Right cardiac atrium (tissue), 5 donors: Measurements from ENCODE around the gene CRYL1. TPM values are rescaled to one million over a fixed set of nuclear protein-coding genes. Genes with fewer than 3 reads are reported as not detected.

ENCODE experiments used
- ATAC-seq, 2 donors: fragments of 200-7000 bp; cut with Tn5 transposase; one replicate each; pipeline versions ENCODE4 v1.8.0 to v1.9.1; 2020; ENCODE audit warnings: moderate library complexity in 2 of 2, mild to moderate bottlenecking in 1 of 2
- DNase-seq, 3 donors: peaks; one replicate each; pipeline ENCODE4 v3.0.0-alpha.2; 2020
- H3K27ac ChIP-seq: one replicate; pipeline ENCODE4 v1.5.1; 2013; ENCODE audit warnings: mild to moderate bottlenecking, low read length, control low read depth, moderate library complexity
- H3K27me3 ChIP-seq: one replicate; pipeline ENCODE4 v1.6.1; 2013; ENCODE audit not compliant: control insufficient read depth, insufficient read depth
- H3K4me1 ChIP-seq: one replicate; pipeline ENCODE4 v1.6.1; 2013; ENCODE audit warnings: low read length; ENCODE audit not compliant: control insufficient read depth, insufficient read depth
- H3K4me3 ChIP-seq: one replicate; pipeline ENCODE4 v1.5.1; 2013; ENCODE audit warnings: low read length, control low read depth
- H3K9me3 ChIP-seq: one replicate; pipeline ENCODE4 v1.6.1; 2013; ENCODE audit warnings: low read length; ENCODE audit not compliant: control insufficient read depth
- WGBS: extraction: QIAGEN DNeasy Blood & Tissue Kit; methylation state at CpG from one replicate; pipeline ENCODE4 v1.1.7; 2013; 5-methylcytosine and 5-hydroxymethylcytosine counted together
- intact Hi-C, 4 donors: fragments of 100-400 bp; cut with DNase I; formaldehyde crosslinking; loops; one replicate each; pipeline versions ENCODE4 v1.11.0 to v1.14.0; 2022 to 2023
- polyA plus RNA-seq: library from polyadenylated mRNA; stranded (reverse); fragments of 200-250 nt; gene quantifications from one replicate; pipeline ENCODE4 v1.2.3, GENCODE V29; 2013
- total RNA-seq, 4 donors: library from RNA; stranded (reverse); fragmentation: NEBNext Ultra II Directional; extraction: Animal tissue kit (Norgen Biotek cat#: 25700); gene quantifications; one replicate each; pipeline ENCODE4 v1.2.1, GENCODE V29; 2021
- donor health status: healthy with polysubstance abuse.
- donor health status: DM: no; HTN: yes; CAD: no.
- donor health status: DM: no; HTN: no; CAD: no.
- donor health status: DM: no; HTN: yes; CAD: no; lungs with severe emphysema.
- donor health status: DM: yes; HTN: yes; CAD: no.

Gene CRYL1
- total and polyA plus RNA-seq, 5 donors: 29.3 to 41.8 (median 33.1) TPM

- H3K27me3 ChIP-seq: no peaks in the 10 kb centered on the region
- 72% methylated on average over 17 of the region's 17 CpGs for WGBS
- no peaks in the 10 kb centered on the region for H3K9me3 ChIP-seq
- intact Hi-C loops: no loop called here
- no peaks in the 10 kb centered on the region for H3K4me1 ChIP-seq
- no peak overlapping the region for H3K4me3 ChIP-seq
- DNase-seq: no peak
- ATAC-seq: peak in 1 of 2 donors; percentile 24
- H3K27ac ChIP-seq: no peak overlapping the region
Observed at GRCh38 chr13:20405691-20406090, 120.0 kb downstream of the CRYL1 start.

GRCh38 chr13:20404488-20405222 is 121.0 kb downstream of the CRYL1 start:
- intact Hi-C loops: no loop called here
- Histone ChIP-seq H3K4me3 (no peak overlapping the region), H3K27me3 (no peaks in the 10 kb centered on the region), H3K9me3 (no peaks in the 10 kb centered on the region), H3K27ac (no peak overlapping the region), H3K4me1 (no peaks in the 10 kb centered on the region)
- no peak for ATAC-seq
- no peak for DNase-seq
- WGBS: 89% methylated on average over 13 of the region's 13 CpGs

- ATAC-seq: no peak
- intact Hi-C loops: no loop called here
- Histone ChIP-seq H3K9me3 (no peaks in the 10 kb centered on the region), H3K27ac (no peak overlapping the region), H3K27me3 (no peaks in the 10 kb centered on the region), H3K4me3 (no peak overlapping the region), H3K4me1 (no peaks in the 10 kb centered on the region)
- DNase-seq: no peak
- 90% methylated on average over 10 of the region's 10 CpGs for WGBS
Observed at GRCh38 chr13:20403826-20404225, 121.8 kb downstream of the CRYL1 start.

GRCh38 chr13:20402881-20403280 is 122.8 kb downstream of the CRYL1 start:
- Histone ChIP-seq H3K4me1 (no peaks in the 10 kb centered on the region), H3K9me3 (no peaks in the 10 kb centered on the region), H3K27me3 (no peaks in the 10 kb centered on the region), H3K4me3 (no peak overlapping the region), H3K27ac (no peak overlapping the region)
- ATAC-seq: no peak
- DNase-seq: no peak
- 87% methylated on average over 5 of the region's 5 CpGs for WGBS
- intact Hi-C loops: no loop called here

- H3K9me3 ChIP-seq: no peaks in the 10 kb centered on the region
- intact Hi-C loops: no loop called here
- H3K4me1 ChIP-seq: no peaks in the 10 kb centered on the region
- ATAC-seq (no peak), DNase-seq (no peak)
- no peak overlapping the region for H3K27ac ChIP-seq
- H3K4me3 ChIP-seq: no peak overlapping the region
- no peaks in the 10 kb centered on the region for H3K27me3 ChIP-seq
- WGBS: 77% methylated on average over 21 of the region's 21 CpGs
Observed at GRCh38 chr13:20401931-20402856, 123.5 kb downstream of the CRYL1 start.

- Histone ChIP-seq H3K9me3 (no peaks in the 10 kb centered on the region), H3K4me3 (no peak overlapping the region), H3K27me3 (no peaks in the 10 kb centered on the region), H3K27ac (no peak overlapping the region), H3K4me1 (no peaks in the 10 kb centered on the region)
- DNase-seq (no peak), ATAC-seq (no peak)
- intact Hi-C loops: no loop called here
- WGBS: 73% methylated on average over 5 of the region's 5 CpGs
Observed at GRCh38 chr13:20401531-20401930, 124.1 kb downstream of the CRYL1 start.

- Histone ChIP-seq H3K27ac (no peak overlapping the region), H3K9me3 (no peaks in the 10 kb centered on the region), H3K4me1 (no peaks in the 10 kb centered on the region), H3K27me3 (no peaks in the 10 kb centered on the region), H3K4me3 (no peak overlapping the region)
- DNase-seq: no peak
- intact Hi-C loops: no loop called here
- 58% methylated on average over 7 of the region's 7 CpGs for WGBS
- ATAC-seq: no peak
Observed at GRCh38 chr13:20400774-20401173, 124.9 kb downstream of the CRYL1 start.

GRCh38 chr13:20399961-20400360 is 125.7 kb downstream of the CRYL1 start:
- Histone ChIP-seq H3K27me3 (no peaks in the 10 kb centered on the region), H3K9me3 (no peaks in the 10 kb centered on the region), H3K27ac (no peak overlapping the region), H3K4me3 (no peak overlapping the region), H3K4me1 (no peaks in the 10 kb centered on the region)
- WGBS: 97% methylated on average over 4 of the region's 4 CpGs
- intact Hi-C loops: no loop called here
- ATAC-seq (no peak), DNase-seq (no peak)

GRCh38 chr13:20399515-20399914 is 126.1 kb downstream of the CRYL1 start:
- Histone ChIP-seq H3K27ac (no peak overlapping the region), H3K4me3 (no peak overlapping the region), H3K4me1 (no peaks in the 10 kb centered on the region), H3K9me3 (no peaks in the 10 kb centered on the region), H3K27me3 (no peaks in the 10 kb centered on the region)
- DNase-seq: no peak
- 92% methylated on average over 5 of the region's 5 CpGs for WGBS
- intact Hi-C loops: no loop called here
- ATAC-seq: no peak

- WGBS: 82% methylated on average over 10 of the region's 10 CpGs
- Histone ChIP-seq H3K9me3 (no peaks in the 10 kb centered on the region), H3K27me3 (no peaks in the 10 kb centered on the region), H3K27ac (no peak overlapping the region), H3K4me1 (no peaks in the 10 kb centered on the region), H3K4me3 (no peak overlapping the region)
- intact Hi-C loops: no loop called here
- DNase-seq (no peak), ATAC-seq (no peak)
Observed at GRCh38 chr13:20398459-20398858, 127.2 kb downstream of the CRYL1 start.

GRCh38 chr13:20397896-20398295 is 127.8 kb downstream of the CRYL1 start:
- H3K27ac ChIP-seq: no peak overlapping the region
- WGBS: 94% methylated on average over 5 of the region's 5 CpGs
- no peak overlapping the region for H3K4me3 ChIP-seq
- ATAC-seq: no peak
- H3K9me3 ChIP-seq: no peaks in the 10 kb centered on the region
- H3K4me1 ChIP-seq: no peaks in the 10 kb centered on the region
- DNase-seq: no peak
- intact Hi-C loops: no loop called here
- no peaks in the 10 kb centered on the region for H3K27me3 ChIP-seq
